ENCODE data around the gene IDUA. TPM values are rescaled to one million over a fixed set of nuclear protein-coding genes. Genes with fewer than 3 reads are reported as not detected.

Gene IDUA
- total RNA-seq, 2 donors from 2014 or later, result 22.4 to 25.6 TPM

DNA sequence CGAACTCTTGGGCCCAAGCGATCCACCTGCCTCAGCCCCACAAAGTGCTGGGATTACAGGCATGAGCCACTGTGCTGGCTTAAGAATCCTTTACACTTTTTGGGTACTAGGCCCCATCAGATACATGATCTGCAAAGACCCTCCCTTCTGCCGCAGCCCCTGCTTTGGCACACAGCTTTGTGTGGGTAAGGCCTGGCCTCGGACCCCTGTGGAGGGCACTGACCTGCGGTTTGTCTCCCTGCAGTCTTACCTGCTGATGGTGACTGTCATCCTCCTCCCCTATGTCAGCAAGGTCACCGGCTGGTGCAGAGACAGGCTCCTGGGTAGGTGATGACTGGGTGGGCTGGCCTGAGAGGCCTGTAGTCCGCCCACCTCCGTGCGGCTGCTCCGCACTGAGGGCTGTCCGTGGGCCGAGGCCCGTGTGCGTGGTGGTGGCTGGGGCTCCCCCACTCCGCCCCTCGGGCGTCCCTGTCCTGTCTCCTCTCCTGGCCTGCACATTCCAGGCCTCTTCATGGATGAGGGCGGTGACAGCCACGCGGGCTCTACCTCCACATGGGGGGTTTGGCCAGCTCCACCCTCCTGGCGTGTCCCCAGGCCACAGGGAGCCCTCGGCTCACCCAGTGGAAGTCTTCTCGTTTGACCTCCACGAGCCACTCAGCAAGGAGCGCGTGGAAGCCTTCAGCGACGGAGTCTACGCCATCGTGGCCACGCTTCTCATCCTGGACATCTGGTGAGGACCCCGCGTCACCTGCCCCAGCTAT, 31.5 kb upstream of the IDUA start:
- H3K36me3 ChIP-seq (ENCODE audit: control insufficient read depth, insufficient read depth, low read length), result no peaks in the 10 kb centered on the region
- no peak overlapping the region for H3K4me3 Mint-ChIP-seq
- no peaks in the 10 kb centered on the region for H3K27me3 ChIP-seq (ENCODE audit: control insufficient read depth, insufficient read depth, low read length, poor library complexity, severe bottlenecking)
- no peak overlapping the region for H3K27ac ChIP-seq (ENCODE audit: low read depth, low read length)
- TF ChIP-seq, protein P1, sequence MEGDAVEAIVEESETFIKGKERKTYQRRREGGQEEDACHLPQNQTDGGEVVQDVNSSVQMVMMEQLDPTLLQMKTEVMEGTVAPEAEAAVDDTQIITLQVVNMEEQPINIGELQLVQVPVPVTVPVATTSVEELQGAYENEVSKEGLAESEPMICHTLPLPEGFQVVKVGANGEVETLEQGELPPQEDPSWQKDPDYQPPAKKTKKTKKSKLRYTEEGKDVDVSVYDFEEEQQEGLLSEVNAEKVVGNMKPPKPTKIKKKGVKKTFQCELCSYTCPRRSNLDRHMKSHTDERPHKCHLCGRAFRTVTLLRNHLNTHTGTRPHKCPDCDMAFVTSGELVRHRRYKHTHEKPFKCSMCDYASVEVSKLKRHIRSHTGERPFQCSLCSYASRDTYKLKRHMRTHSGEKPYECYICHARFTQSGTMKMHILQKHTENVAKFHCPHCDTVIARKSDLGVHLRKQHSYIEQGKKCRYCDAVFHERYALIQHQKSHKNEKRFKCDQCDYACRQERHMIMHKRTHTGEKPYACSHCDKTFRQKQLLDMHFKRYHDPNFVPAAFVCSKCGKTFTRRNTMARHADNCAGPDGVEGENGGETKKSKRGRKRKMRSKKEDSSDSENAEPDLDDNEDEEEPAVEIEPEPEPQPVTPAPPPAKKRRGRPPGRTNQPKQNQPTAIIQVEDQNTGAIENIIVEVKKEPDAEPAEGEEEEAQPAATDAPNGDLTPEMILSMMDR (conservative IDR thresholded peaks at IDR 0.05), result no peak
- H3K36me3 Mint-ChIP-seq (ENCODE audit: low read depth), result peaks cover 16% of the 10 kb centered on the region
- no peaks in the 10 kb centered on the region for H3K4me1 ChIP-seq (ENCODE audit: control insufficient read depth, insufficient read depth, low read length)
- H3K9me3 ChIP-seq (ENCODE audit: control insufficient read depth, low read length), result no peaks in the 10 kb centered on the region
- DNase-seq, result no peak
- no peak overlapping the region for H3K27ac Mint-ChIP-seq
- no peaks in the 10 kb centered on the region for H3K9me3 Mint-ChIP-seq
- no peak overlapping the region for H3K9ac ChIP-seq (ENCODE audit: extremely low read depth, low read length, poor library complexity, severe bottlenecking)
- WGBS, 2 experiments (ENCODE audit: insufficient coverage in 1 of 2, insufficient read length in 1 of 2), result 93 to 96% methylated on average over 18 to 33 of the region's 33 CpGs
- no peaks in the 10 kb centered on the region for H3K27me3 Mint-ChIP-seq (ENCODE audit: insufficient read depth)
- H3K4me1 Mint-ChIP-seq, result no peaks in the 10 kb centered on the region
- H3K4me3 ChIP-seq (ENCODE audit: low read length), result no peak overlapping the region

DNA sequence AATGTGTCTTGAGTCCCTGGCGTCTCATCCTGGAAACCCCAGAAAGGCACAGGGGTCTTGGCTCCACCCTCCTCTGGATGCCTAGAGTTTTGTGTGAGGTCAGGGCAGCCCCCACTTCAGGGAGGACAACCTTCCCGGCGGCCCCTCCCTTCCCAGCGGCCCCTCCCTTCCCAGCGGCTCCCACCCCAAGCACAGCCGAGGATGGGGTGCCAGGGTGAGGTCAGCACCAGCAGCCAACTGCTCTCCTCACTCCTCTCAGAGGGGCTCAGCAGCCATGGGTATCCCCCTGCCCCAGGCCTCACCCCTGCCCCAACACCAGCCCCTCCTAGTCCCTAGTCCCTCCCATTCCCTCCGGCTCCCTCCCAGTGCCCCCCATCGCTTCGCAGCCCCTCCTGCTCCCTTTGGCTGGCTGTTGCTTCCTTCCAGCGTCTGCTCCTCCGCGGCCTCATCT, 30.9 kb upstream of the IDUA start:
- Histone ChIP-seq H3K4me1 (ENCODE audit: control insufficient read depth, insufficient read depth, low read length) (no peaks in the 10 kb centered on the region), H3K36me3 (ENCODE audit: control insufficient read depth, insufficient read depth, low read length) (no peaks in the 10 kb centered on the region), H3K27me3 (ENCODE audit: control insufficient read depth, insufficient read depth, low read length, poor library complexity, severe bottlenecking) (no peaks in the 10 kb centered on the region), H3K27ac (ENCODE audit: low read depth, low read length) (no peak overlapping the region), H3K4me3 (ENCODE audit: low read length) (no peak overlapping the region), H3K9ac (ENCODE audit: extremely low read depth, low read length, poor library complexity, severe bottlenecking) (no peak overlapping the region), H3K9me3 (ENCODE audit: control insufficient read depth, low read length) (no peaks in the 10 kb centered on the region)
- H3K4me1 Mint-ChIP-seq, result no peaks in the 10 kb centered on the region
- DNase-seq, result no peak
- TF ChIP-seq, protein P1 (conservative IDR thresholded peaks at IDR 0.05), result no peak
- H3K4me3 Mint-ChIP-seq, result no peak overlapping the region
- peaks cover 16% of the 10 kb centered on the region for H3K36me3 Mint-ChIP-seq (ENCODE audit: low read depth)
- H3K9me3 Mint-ChIP-seq, result no peaks in the 10 kb centered on the region
- no peaks in the 10 kb centered on the region for H3K27me3 Mint-ChIP-seq (ENCODE audit: insufficient read depth)
- H3K27ac Mint-ChIP-seq, result no peak overlapping the region
- 84 to 93% methylated on average over 3 to 12 of the region's 12 CpGs for WGBS, 2 experiments (ENCODE audit: insufficient coverage in 1 of 2, insufficient read length in 1 of 2)

DNA sequence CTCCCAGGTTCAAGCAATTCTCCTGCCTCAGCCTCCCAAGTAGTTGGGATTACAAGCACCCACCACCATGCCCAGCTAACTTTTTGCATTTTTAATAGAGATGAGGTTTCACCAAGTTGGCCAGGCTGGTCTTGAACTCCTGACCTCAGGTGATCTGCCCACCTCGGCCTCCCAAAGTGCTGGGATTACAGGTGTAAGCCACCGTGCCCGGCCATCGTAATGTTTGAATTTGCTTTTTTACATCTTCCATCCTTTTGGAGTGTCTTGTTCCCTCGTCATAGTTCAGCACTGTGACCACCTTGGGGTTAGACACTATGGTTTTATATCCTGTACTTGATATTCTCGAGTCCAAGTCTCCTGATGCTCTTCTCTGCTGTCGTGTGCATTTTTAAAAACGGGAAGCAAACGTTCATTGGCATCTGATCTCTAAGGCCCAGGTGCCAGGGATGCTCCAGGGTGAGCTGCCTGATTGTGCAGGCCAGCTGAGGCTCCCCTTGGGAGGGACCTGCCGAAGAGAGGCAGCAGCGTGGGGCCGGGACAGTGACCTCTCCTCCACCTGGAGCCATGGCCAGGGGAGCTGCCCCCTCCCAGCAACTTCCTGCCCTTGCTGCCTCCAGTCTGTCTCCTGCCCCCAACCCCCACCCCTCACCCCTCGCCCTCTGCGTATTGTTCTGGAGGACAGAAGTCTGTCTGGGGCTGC, 30.2 kb upstream of the IDUA start:
- Histone ChIP-seq H3K9me3 (ENCODE audit: control insufficient read depth, low read length) (no peaks in the 10 kb centered on the region), H3K36me3 (ENCODE audit: control insufficient read depth, insufficient read depth, low read length) (no peaks in the 10 kb centered on the region), H3K9ac (ENCODE audit: extremely low read depth, low read length, poor library complexity, severe bottlenecking) (no peak overlapping the region), H3K4me3 (ENCODE audit: low read length) (no peak overlapping the region), H3K27me3 (ENCODE audit: control insufficient read depth, insufficient read depth, low read length, poor library complexity, severe bottlenecking) (no peaks in the 10 kb centered on the region), H3K27ac (ENCODE audit: low read depth, low read length) (no peak overlapping the region), H3K4me1 (ENCODE audit: control insufficient read depth, insufficient read depth, low read length) (no peaks in the 10 kb centered on the region)
- TF ChIP-seq, protein P1 (conservative IDR thresholded peaks at IDR 0.05), result no peak
- Mint-ChIP-seq H3K27me3 (ENCODE audit: insufficient read depth) (no peaks in the 10 kb centered on the region), H3K27ac (no peak overlapping the region), H3K4me3 (no peak overlapping the region), H3K4me1 (no peaks in the 10 kb centered on the region), H3K9me3 (no peaks in the 10 kb centered on the region), H3K36me3 (ENCODE audit: low read depth) (peaks cover 16% of the 10 kb centered on the region)
- peak; percentile 43 for DNase-seq
- 89 to 90% methylated on average over 12 to 14 of the region's 14 CpGs for WGBS, 2 experiments (ENCODE audit: insufficient coverage in 1 of 2, insufficient read length in 1 of 2)
